Measurements from ENCODE around the gene NCOA7. TPM values are rescaled to one million over a fixed set of nuclear protein-coding genes. Genes with fewer than 3 reads are reported as not detected.
A peak's percentile ranks its signal among the peaks of the same experiment; 100 is the strongest.

The NCOA7 gene
- total and polyA plus RNA-seq, 8 donors = 7.4 to 66.7 (median 14.1) TPM

DNA sequence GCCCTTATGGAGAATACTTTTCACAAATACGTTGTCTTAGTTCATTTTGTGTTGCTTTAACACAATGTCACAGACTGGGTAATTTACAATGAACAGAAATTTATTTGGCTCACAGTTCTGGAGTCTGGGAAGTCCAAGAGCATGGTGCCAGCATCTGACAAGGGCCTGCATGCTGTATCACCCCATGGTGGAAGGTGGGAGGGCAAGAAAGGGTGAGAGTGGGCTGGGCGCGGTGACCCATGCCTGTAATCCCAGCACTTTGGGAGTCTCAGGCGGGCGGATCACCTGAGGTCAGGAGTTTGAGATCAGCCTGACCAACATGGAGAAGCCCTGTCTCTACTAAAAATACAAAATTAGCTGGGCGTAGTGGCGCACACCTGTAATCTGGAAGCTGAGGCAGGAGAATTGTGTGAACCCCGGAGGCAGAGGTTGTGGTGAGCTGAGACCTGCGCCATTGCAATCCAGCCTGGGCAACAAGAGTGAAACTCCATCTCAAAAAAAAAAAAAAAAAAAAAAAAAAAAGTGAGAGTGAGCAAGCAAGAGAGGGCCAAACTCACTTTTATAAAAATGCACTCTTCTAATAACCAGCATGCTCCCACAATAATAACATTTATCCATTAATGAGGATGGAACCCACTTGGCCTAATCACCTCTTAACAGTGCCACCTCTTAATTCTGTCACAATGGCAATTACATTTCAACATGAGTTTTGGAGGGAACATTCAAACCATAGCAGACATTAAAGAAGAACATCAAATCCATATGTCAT, 36.1 kb downstream of the NCOA7 start:
- TF ChIP-seq, protein P1, sequence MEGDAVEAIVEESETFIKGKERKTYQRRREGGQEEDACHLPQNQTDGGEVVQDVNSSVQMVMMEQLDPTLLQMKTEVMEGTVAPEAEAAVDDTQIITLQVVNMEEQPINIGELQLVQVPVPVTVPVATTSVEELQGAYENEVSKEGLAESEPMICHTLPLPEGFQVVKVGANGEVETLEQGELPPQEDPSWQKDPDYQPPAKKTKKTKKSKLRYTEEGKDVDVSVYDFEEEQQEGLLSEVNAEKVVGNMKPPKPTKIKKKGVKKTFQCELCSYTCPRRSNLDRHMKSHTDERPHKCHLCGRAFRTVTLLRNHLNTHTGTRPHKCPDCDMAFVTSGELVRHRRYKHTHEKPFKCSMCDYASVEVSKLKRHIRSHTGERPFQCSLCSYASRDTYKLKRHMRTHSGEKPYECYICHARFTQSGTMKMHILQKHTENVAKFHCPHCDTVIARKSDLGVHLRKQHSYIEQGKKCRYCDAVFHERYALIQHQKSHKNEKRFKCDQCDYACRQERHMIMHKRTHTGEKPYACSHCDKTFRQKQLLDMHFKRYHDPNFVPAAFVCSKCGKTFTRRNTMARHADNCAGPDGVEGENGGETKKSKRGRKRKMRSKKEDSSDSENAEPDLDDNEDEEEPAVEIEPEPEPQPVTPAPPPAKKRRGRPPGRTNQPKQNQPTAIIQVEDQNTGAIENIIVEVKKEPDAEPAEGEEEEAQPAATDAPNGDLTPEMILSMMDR (IDR thresholded peaks at IDR 0.05) = no peak
- Histone ChIP-seq H3K36me3 (no peaks in the 10 kb centered on the region), H3K4me3 (no peak overlapping the region), H3K27me3 (no peaks in the 10 kb centered on the region), H3K27ac (no peak overlapping the region), H3K9me3 (no peaks in the 10 kb centered on the region), H3K4me1 (peaks cover 17 to 23% (median 22%) of the 10 kb centered on the region in 3 donors)
- DNase-seq = no peak
- FAIRE-seq = no peak
- intact Hi-C loops (cut with DNase I) = no loop called here
- no peak for ATAC-seq
- 93 to 98% methylated on average over 9 of the region's 9 CpGs for WGBS, 2 donors

DNA sequence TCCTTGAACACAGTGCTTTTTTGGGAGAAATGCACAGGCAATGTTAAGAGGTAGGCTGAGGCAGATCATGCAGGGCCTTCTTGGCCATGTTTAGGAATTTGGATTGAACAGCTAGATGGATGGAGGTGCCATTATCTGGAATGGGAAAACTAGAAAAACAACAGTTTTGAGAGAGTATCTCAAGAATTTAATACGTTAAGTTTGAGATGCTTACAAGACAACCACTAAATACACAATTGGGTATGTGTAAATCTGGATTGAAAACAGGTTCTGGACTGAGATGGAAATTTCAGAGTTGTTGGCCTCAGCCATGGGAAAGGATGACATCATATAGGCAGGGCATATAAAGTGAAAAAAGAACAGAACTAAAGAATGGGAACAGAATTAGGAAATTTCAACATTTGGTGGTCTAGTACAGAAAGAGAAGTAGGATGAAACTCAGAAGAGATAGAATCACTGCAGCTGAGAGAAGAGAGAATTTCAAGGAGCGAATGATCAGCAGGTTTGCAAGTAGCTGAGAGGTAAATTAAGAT, 37.1 kb downstream of the NCOA7 start:
- Histone ChIP-seq H3K36me3 (no peaks in the 10 kb centered on the region), H3K4me3 (no peak overlapping the region), H3K27ac (no peak overlapping the region), H3K4me1 (peaks cover 10 to 14% (median 13%) of the 10 kb centered on the region in 3 donors), H3K27me3 (no peaks in the 10 kb centered on the region), H3K9me3 (no peaks in the 10 kb centered on the region)
- no peak for DNase-seq
- no peak for FAIRE-seq
- intact Hi-C loops (cut with DNase I) = no loop called here
- 65 to 69% methylated on average over 2 of the region's 2 CpGs for WGBS, 2 donors
- ATAC-seq = peak in 2 of 4 donors; percentile 32 to 50
- TF ChIP-seq, protein P1 (IDR thresholded peaks at IDR 0.05) = no peak

DNA sequence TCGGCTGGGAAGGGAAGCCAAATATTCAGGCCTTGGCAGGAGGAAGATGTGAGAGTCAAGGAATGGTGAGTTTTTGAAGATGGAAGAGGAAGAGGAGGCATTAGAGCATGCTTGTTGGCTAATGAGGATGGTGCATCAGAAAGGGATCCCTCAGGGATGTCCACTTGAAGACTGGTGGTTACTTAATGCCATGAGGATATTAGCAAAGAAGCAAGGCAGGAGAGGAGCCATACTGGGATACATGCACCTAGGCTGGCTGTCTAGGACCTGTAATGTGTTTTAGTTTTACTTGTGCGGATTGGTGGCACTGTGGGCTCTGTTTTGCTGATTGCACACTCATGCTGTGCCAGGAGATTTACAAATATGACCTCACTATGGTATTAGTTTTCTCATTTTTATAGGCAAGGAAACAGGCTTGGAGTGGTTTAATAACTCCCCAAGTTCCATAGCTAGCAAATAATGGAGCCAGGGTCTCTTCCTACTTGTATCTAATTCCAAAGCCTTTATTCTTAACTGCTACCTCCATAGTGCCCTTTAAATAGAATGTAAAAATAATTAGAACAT, 37.8 kb downstream of the NCOA7 start:
- 90 to 92% methylated on average over 2 of the region's 2 CpGs for WGBS, 2 donors

DNA sequence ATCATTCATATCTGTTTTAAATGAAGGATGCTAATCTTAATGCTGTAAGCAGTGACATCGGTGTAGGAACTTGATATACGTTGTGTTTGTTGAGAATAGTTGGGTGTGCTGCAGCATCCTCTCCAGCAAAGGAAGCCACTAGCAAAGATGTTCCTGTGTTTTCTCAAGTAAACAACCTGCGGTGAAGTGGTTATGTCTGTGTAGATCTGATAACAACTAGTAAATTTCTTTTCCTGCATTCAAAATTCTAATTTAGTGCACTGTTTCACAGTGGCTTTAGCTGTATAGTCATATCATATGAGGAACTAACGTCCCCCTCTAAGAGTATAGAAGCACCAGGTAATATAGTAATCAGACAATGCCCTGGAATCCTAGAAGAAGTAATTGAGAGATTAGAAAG, 38.7 kb downstream of the NCOA7 start:
- ATAC-seq = no peak
- no peaks in the 10 kb centered on the region for H3K36me3 ChIP-seq
- TF ChIP-seq, protein P1 (IDR thresholded peaks at IDR 0.05) = no peak
- H3K4me3 ChIP-seq = no peak overlapping the region
- 84 to 92% methylated on average over 4 of the region's 4 CpGs for WGBS, 2 donors
- no peak for FAIRE-seq
- no peaks in the 10 kb centered on the region for H3K9me3 ChIP-seq
- no peaks in the 10 kb centered on the region for H3K27me3 ChIP-seq
- peaks cover 0 to 4% (median 3%) of the 10 kb centered on the region in 3 donors for H3K4me1 ChIP-seq
- no peak for DNase-seq
- no peak overlapping the region for H3K27ac ChIP-seq
- intact Hi-C loops (cut with DNase I) = no loop called here

More for the DNA sequence above, 37.8 kb downstream of the NCOA7 start:
- Histone ChIP-seq H3K27ac (no peak overlapping the region), H3K4me3 (no peak overlapping the region), H3K36me3 (no peaks in the 10 kb centered on the region), H3K9me3 (no peaks in the 10 kb centered on the region), H3K4me1 (peaks cover 6 to 9% (median 7%) of the 10 kb centered on the region in 3 donors), H3K27me3 (no peaks in the 10 kb centered on the region)
- DNase-seq (no peak), ATAC-seq (no peak), FAIRE-seq (no peak)
- intact Hi-C loops (cut with DNase I) = no loop called here
- TF ChIP-seq, protein P1 (IDR thresholded peaks at IDR 0.05) = no peak

DNA sequence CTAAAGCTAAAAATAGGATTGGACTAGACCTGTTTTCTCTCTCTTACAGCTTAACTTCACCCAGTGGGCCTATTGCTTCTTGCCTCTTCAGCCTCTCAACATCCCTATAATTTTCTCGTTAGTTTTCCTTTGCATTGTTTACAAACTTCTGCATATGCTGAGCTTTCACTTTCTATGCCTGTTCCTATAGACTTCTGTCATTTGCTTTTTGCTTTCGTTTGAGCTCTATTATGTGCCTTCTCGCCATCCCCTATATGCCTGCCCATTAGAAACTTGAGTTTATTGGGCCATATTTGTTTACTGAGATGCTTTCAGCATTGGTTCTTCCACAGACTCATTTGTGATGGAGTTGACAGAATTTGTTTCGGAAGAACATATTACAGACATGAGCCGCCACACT, 40.9 kb downstream of the NCOA7 start:
- Histone ChIP-seq H3K4me3 (no peak overlapping the region), H3K27ac (no peak overlapping the region), H3K27me3 (no peaks in the 10 kb centered on the region), H3K4me1 (peaks cover 0 to 13% (median 4%) of the 10 kb centered on the region in 3 donors), H3K36me3 (no peaks in the 10 kb centered on the region), H3K9me3 (no peaks in the 10 kb centered on the region)
- TF ChIP-seq, protein P1 (IDR thresholded peaks at IDR 0.05) = no peak
- intact Hi-C loops (cut with DNase I) = no loop called here
- WGBS, 2 donors = 91 to 99% methylated on average over 5 of the region's 5 CpGs
- FAIRE-seq = no peak
- no peak for ATAC-seq
- no peak for DNase-seq

Measured in pancreas (tissue), 10 donors.